Measurements from ENCODE around the gene PRR5L.

The PRR5L gene

DNA sequence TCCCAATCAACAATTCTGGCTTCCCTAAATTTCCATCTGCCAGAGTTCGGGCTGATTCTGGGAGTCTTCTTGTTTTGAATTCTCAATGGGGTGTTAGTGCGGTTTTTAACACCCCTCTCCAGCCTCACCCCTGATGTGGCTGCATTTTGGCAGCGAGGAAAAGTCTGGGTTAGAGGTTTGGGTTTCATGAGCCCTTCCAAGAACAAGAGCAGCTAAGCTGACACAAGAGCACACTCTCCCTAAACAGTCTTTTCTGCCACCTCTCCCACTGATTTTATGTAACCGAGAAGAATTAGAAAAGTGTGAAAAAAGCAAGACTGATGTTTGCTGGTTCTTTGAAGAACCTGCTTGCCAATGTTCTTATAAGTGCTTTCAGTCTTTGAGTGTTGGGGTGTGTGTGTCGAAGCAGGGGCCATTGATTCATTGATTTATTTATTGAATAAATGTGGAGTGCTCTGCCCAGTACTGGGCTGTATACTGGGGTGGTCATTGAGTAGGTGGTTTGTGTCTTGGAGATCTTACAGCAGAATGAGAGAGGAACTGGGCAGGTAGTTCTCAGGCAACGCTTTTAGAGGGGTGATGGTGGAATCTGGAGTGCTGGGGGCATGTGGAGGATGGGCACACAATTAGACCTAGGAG lies 112.5 kb downstream of the PRR5L start:
- DNase-seq (ENCODE audit: low read depth): no peak
- H3K4me3 ChIP-seq (ENCODE audit: low read depth, low read length): no peak overlapping the region
- TF ChIP-seq, protein P1, sequence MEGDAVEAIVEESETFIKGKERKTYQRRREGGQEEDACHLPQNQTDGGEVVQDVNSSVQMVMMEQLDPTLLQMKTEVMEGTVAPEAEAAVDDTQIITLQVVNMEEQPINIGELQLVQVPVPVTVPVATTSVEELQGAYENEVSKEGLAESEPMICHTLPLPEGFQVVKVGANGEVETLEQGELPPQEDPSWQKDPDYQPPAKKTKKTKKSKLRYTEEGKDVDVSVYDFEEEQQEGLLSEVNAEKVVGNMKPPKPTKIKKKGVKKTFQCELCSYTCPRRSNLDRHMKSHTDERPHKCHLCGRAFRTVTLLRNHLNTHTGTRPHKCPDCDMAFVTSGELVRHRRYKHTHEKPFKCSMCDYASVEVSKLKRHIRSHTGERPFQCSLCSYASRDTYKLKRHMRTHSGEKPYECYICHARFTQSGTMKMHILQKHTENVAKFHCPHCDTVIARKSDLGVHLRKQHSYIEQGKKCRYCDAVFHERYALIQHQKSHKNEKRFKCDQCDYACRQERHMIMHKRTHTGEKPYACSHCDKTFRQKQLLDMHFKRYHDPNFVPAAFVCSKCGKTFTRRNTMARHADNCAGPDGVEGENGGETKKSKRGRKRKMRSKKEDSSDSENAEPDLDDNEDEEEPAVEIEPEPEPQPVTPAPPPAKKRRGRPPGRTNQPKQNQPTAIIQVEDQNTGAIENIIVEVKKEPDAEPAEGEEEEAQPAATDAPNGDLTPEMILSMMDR (IDR thresholded peaks at IDR 0.05; ENCODE audit: low read depth, low read length, missing control alignments): no peak
- in situ Hi-C loops (cut with HindIII; ENCODE audit: low sequenced_read_pairs): no loop called here

- TF ChIP-seq, protein P1 (IDR thresholded peaks at IDR 0.05; ENCODE audit: low read depth, low read length, missing control alignments): no peak
- DNase-seq (ENCODE audit: low read depth): no peak
- no peak overlapping the region for H3K4me3 ChIP-seq (ENCODE audit: low read depth, low read length)
- in situ Hi-C loops (cut with HindIII; ENCODE audit: low sequenced_read_pairs): no loop called here
These were observed 113.2 kb downstream of the PRR5L start for GRCh38 chr11:36409152-36409816.

DNA sequence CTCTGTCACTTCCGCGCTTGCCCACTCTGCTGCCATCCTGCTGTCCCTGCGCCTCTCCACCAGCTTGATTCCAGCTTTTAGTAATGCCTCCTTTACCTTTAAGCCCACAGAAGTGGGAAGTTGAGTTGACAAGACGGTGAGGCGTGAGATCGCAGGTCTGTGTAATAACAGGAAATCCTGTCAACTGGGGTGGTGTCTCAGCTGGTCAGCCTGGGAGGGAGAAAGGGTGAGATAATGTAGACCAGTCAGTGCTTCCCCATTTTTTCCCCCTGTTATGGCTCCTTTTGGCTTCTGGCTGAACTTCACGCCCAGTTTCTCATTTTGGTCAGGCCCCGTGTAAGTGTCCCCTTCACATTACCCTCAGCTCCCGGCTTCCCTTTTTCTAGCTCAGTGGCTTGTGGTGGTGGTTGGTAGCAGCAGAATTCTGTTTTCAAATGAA lies 115.1 kb downstream of the PRR5L start:
- no peak overlapping the region for H3K4me3 ChIP-seq (ENCODE audit: low read depth, low read length)
- TF ChIP-seq, protein P1 (IDR thresholded peaks at IDR 0.05; ENCODE audit: low read depth, low read length, missing control alignments): no peak
- no peak for DNase-seq (ENCODE audit: low read depth)
- in situ Hi-C loops (cut with HindIII; ENCODE audit: low sequenced_read_pairs): no loop called here

- no peak for DNase-seq (ENCODE audit: low read depth)
- no peak overlapping the region for H3K4me3 ChIP-seq (ENCODE audit: low read depth, low read length)
- in situ Hi-C loops (cut with HindIII; ENCODE audit: low sequenced_read_pairs): no loop called here
- TF ChIP-seq, protein P1 (IDR thresholded peaks at IDR 0.05; ENCODE audit: low read depth, low read length, missing control alignments): no peak
These were observed 116.8 kb downstream of the PRR5L start for GRCh38 chr11:36412781-36413383.

GRCh38 chr11:36417154-36417553 lies 121.1 kb downstream of the PRR5L start:
- DNase-seq (ENCODE audit: low read depth): no peak

GRCh38 chr11:36419791-36420424 lies 123.8 kb downstream of the PRR5L start:
- H3K4me3 ChIP-seq (ENCODE audit: low read depth, low read length): no peak overlapping the region
- no peak for DNase-seq (ENCODE audit: low read depth)
- TF ChIP-seq, protein P1 (IDR thresholded peaks at IDR 0.05; ENCODE audit: low read depth, low read length, missing control alignments): no peak
- in situ Hi-C loops (cut with HindIII; ENCODE audit: low sequenced_read_pairs): no loop called here

More at GRCh38 chr11:36417154-36417553, 121.1 kb downstream of the PRR5L start:
- H3K4me3 ChIP-seq (ENCODE audit: low read depth, low read length): no peak overlapping the region
- in situ Hi-C loops (cut with HindIII; ENCODE audit: low sequenced_read_pairs): no loop called here
- TF ChIP-seq, protein P1 (IDR thresholded peaks at IDR 0.05; ENCODE audit: low read depth, low read length, missing control alignments): no peak
